ENCODE results near the gene F8.

GRCh38 chrX:154829134-154829533 lies 193.4 kb downstream of the F8 start:
- TF ChIP-seq CEBPB (IDR thresholded peaks at IDR 0.05; ENCODE audit: low read depth) (no peak), EZH2phosphoT487 (IDR thresholded peaks at IDR 0.05; ENCODE audit: borderline replicate concordance) (no peak), POLR2A (IDR thresholded peaks at IDR 0.05; ENCODE audit: borderline replicate concordance, extremely low read depth, insufficient read depth, insufficient read length) (no peak), POLR2AphosphoS5 (IDR thresholded peaks at IDR 0.05; ENCODE audit: low read depth, low read length) (no peak)
